HepG2 (cell line): Measurements from ENCODE around the gene MROH2A.

Experiments used
- POLR2A ChIP-seq, 2 experiments: IDR thresholded peaks; 2 replicates each; pipeline ENCODE4 v1.6.1; 2011; ENCODE audit warnings: low read depth in 2 of 2, low read length in 2 of 2, mild to moderate bottlenecking in 1 of 2, moderate library complexity in 1 of 2; ENCODE audit not compliant: insufficient read depth in 1 of 2
- POLR2AphosphoS5 ChIP-seq: IDR thresholded peaks from 2 replicates; pipeline ENCODE4 v1.6.1; 2012; ENCODE audit warnings: low read depth, low read length
- RAD21 ChIP-seq: fragments of 450-650 bp; formaldehyde crosslinking; IDR thresholded peaks from 2 replicates; pipeline ENCODE4 v1.5.0; 2020; ENCODE audit warnings: mild to moderate bottlenecking
- SALL2 ChIP-seq: sonication (generic); formaldehyde crosslinking; IDR thresholded peaks from 2 replicates; pipeline ENCODE4 v1.8.1; 2023; ENCODE audit warnings: mild to moderate bottlenecking, missing genetic modification reagents, inconsistent platforms
- ZFP1 ChIP-seq: IDR thresholded peaks from 2 replicates; pipeline ENCODE4 v1.6.1; 2016
- ZNF83 ChIP-seq: sonication (generic); formaldehyde crosslinking; IDR thresholded peaks from 2 replicates; pipeline ENCODE4 v1.4.0; 2020; ENCODE audit warnings: missing genetic modification reagents, mild to moderate bottlenecking, borderline replicate concordance

- TF ChIP-seq ZNF83 (CRISPR knock-in tag) (no peak), SALL2 (CRISPR knock-in tag) (no peak), ZFP1 (CRISPR knock-in tag) (no peak), POLR2A (IDR thresholded peaks at IDR 0.05; ENCODE audit: insufficient read depth in 1 of 2, low read depth in 2 of 2, low read length in 2 of 2) (no peak), POLR2AphosphoS5 (no peak), RAD21 (CRISPR knock-in tag) (no peak)
Observed at GRCh38 chr2:233819884-233820773, 42.0 kb downstream of the MROH2A start.
